ENCODE measurements around the gene ZBTB25.

Gene ZBTB25

GRCh38 chr14:64504310-64504896 lies 765 bp upstream of the ZBTB25 start, which contains the start of gene ZBTB1:
Gene ZBTB1, plus strand, starts transcription at chr14:64504770. Its CDS starts 16,735 bp downstream, at chr14:64521505.
- peak within 1 kb of the TSS; percentile 98 for H3K27ac ChIP-seq
- TF ChIP-seq CTCF (conservative IDR thresholded peaks at IDR 0.05): no peak

- peak overlapping the region; percentile 98 for H3K27ac ChIP-seq
- TF ChIP-seq CTCF (conservative IDR thresholded peaks at IDR 0.05): no peak
Observed at GRCh38 chr14:64502887-64503433, 678 bp downstream of the ZBTB25 start.

GRCh38 chr14:64502456-64502855 lies 1.2 kb downstream of the ZBTB25 start:
- H3K27ac ChIP-seq: peak overlapping the region; percentile 98
- no peak for TF ChIP-seq CTCF (conservative IDR thresholded peaks at IDR 0.05)

GRCh38 chr14:64501411-64502171 lies 2.0 kb downstream of the ZBTB25 start:
- peak overlapping the region; percentile 98 for H3K27ac ChIP-seq
- no peak for TF ChIP-seq CTCF (conservative IDR thresholded peaks at IDR 0.05)

- peak overlapping the region; percentile 98 for H3K27ac ChIP-seq
- TF ChIP-seq CTCF (conservative IDR thresholded peaks at IDR 0.05): no peak
Observed at GRCh38 chr14:64500088-64500487, 3.5 kb downstream of the ZBTB25 start.

DNA sequence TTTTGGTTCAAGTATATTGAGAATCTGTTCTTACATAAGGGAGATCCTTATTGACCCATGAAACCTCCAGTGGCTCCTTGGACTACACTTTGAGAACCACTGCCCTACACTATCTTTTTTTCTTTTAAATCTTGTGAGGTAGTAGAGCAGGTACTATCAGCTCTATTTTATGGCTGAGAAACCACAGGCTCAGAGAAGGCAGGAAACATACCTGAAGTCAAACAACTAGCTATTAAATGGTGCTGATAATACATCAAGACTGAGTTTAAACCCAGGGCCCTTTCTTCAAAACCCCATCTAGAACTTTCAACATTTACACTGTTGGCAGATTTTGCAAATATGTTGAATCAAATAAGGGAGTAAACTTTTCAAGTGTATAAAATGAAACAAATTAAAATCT lies 6.9 kb downstream of the ZBTB25 start:
- H3K27ac ChIP-seq: peak overlapping the region; percentile 8; the same call in 1 of the 2 replicates
- no peak for TF ChIP-seq CTCF (conservative IDR thresholded peaks at IDR 0.05)

DNA sequence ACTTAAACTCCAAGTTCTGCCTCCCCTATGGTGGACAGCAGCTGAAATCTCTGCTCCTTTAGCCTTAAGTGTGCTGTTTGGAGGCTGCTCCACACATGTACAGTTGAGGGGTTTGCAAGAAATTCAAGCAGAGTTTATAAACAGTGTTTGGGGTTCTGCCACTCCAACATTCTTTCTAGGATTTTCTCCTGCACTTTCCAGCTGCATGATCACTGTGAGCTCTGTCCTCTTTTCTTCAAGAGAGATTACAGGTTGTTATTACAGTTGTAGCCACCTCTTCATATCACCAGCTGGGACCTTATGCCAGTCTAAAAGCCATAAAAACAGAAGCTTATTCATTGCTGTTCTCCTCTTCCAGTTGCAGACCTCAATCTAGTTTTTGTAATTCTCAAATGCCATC lies 8.4 kb downstream of the ZBTB25 start:
- no peak overlapping the region for H3K27ac ChIP-seq
- no peak for TF ChIP-seq CTCF (conservative IDR thresholded peaks at IDR 0.05)
